ENCODE results near the gene PLD4.
A peak's percentile ranks its signal among the peaks of the same experiment; 100 is the strongest.

PLD4 gene

GRCh38 chr14:104972301-104973134 lies 47.8 kb downstream of the PLD4 start:
- peak overlapping the region; percentile 34 for H3K4me3 ChIP-seq (ENCODE audit: low read length)
- DNase-seq (ENCODE audit: low read depth), result peak; percentile 99
- TF ChIP-seq CTCF (IDR thresholded peaks at IDR 0.05; ENCODE audit: insufficient read depth, low read depth, low read length, missing control alignments), result peak; percentile 42

GRCh38 chr14:104973135-104973384 lies 48.4 kb downstream of the PLD4 start:
- DNase-seq (ENCODE audit: low read depth), result peak; percentile 99
- TF ChIP-seq CTCF (IDR thresholded peaks at IDR 0.05; ENCODE audit: insufficient read depth, low read depth, low read length, missing control alignments), result no peak
- H3K4me3 ChIP-seq (ENCODE audit: low read length), result peak overlapping the region; percentile 34

- TF ChIP-seq CTCF (IDR thresholded peaks at IDR 0.05; ENCODE audit: insufficient read depth, low read depth, low read length, missing control alignments), result no peak
- H3K4me3 ChIP-seq (ENCODE audit: low read length), result peak overlapping the region; percentile 16
- DNase-seq (ENCODE audit: low read depth), result no peak
Observed at GRCh38 chr14:104973385-104974145, 48.9 kb downstream of the PLD4 start.

- no peak overlapping the region for H3K4me3 ChIP-seq (ENCODE audit: low read length)
- no peak for DNase-seq (ENCODE audit: low read depth)
- TF ChIP-seq CTCF (IDR thresholded peaks at IDR 0.05; ENCODE audit: insufficient read depth, low read depth, low read length, missing control alignments), result no peak
Observed at GRCh38 chr14:104974146-104974541, 49.5 kb downstream of the PLD4 start.

GRCh38 chr14:104974665-104975390 lies 50.1 kb downstream of the PLD4 start:
- no peak for DNase-seq (ENCODE audit: low read depth)
- H3K4me3 ChIP-seq (ENCODE audit: low read length), result no peak overlapping the region
- no peak for TF ChIP-seq CTCF (IDR thresholded peaks at IDR 0.05; ENCODE audit: insufficient read depth, low read depth, low read length, missing control alignments)

GRCh38 chr14:104975481-104976197 lies 51.0 kb downstream of the PLD4 start:
- TF ChIP-seq CTCF (IDR thresholded peaks at IDR 0.05; ENCODE audit: insufficient read depth, low read depth, low read length, missing control alignments), result no peak
- no peak overlapping the region for H3K4me3 ChIP-seq (ENCODE audit: low read length)
- DNase-seq (ENCODE audit: low read depth), result no peak
